Measurements from ENCODE around the gene MAPK10. TPM values are rescaled to one million over a fixed set of nuclear protein-coding genes. Genes with fewer than 3 reads are reported as not detected.

The MAPK10 gene
- total RNA-seq, 5 donors from 2014 or later (not counting 1 experiment from before 2014, with no cell fraction given), result 0.07 to 0.35 TPM; not detected in 3

DNA sequence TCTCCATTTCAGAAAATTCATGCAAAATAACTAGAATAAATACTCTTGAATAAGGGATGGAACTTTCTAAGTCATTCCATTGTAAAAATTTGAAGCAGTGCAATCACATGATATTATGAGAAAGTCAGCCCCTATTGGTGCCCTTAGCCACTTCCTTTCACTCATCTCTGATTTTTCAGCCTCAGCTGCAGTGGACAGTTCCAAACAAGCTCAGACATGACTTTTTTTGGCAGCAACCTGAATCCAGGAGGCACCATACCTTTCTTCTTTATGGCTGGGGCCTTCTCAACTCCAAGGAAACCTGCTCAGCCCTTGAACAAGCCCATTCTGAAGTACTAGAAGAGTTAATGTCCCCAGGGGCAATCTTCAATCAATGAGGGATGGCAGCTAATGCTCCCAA, 40.5 kb downstream of the MAPK10 start:
- no peak for ATAC-seq (replicated peaks in 1 of 4)
- no peaks in the 10 kb centered on the region for H3K4me1 ChIP-seq (ENCODE audit: control insufficient read depth in 1 of 2, extremely low read depth in 1 of 2, insufficient read depth in 2 of 2, low read length in 2 of 2)
- POLR2A ChIA-PET, result no interaction called here

DNA sequence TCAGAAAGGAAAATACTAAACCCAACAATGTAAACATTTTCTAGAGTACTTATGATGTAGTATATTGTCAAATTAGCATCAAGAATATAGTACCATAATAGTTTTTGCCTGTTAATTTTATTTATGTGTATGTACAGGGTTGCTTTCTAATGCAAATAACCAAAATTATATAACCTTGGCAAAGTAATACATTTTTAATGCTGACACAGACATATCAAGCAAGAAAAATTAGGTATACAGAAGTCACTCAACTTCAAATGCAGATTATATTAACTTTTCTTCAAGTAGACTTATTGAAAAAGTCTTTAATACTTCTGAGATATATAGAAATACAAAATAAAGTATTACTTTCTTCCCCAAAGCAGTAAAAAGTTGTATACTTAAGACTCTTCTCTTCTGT, 44.3 kb downstream of the MAPK10 start:
- ChIA-PET CTCF (no interaction called here), POLR2A (no interaction called here)
- H3K9me3 Mint-ChIP-seq, result no peaks in the 10 kb centered on the region
- no peaks in the 10 kb centered on the region for H3K4me1 Mint-ChIP-seq
- no peak overlapping the region for H3K27ac Mint-ChIP-seq
- ATAC-seq (replicated peaks in 1 of 4) (no peak), DNase-seq (no peak)
- Histone ChIP-seq H3K4me3 (ENCODE audit: control insufficient read depth in 1 of 2, extremely low read depth in 1 of 2, low read length in 1 of 2) (no peak overlapping the region), H3K9me3 (no peaks in the 10 kb centered on the region), H3K4me1 (ENCODE audit: control insufficient read depth in 1 of 2, extremely low read depth in 1 of 2, insufficient read depth in 2 of 2, low read length in 2 of 2) (no peaks in the 10 kb centered on the region), H3K27me3 (replicated peaks in 1 of 2; ENCODE audit: control insufficient read depth in 2 of 2, extremely low read depth in 1 of 2, insufficient read depth in 2 of 2, low read length in 1 of 2) (no peaks in the 10 kb centered on the region), H3K27ac (ENCODE audit: low read length) (no peak overlapping the region), H3K36me3 (ENCODE audit: control insufficient read depth in 2 of 2, extremely low read depth in 1 of 2, insufficient read depth in 1 of 2, low read length in 1 of 2) (no peaks in the 10 kb centered on the region)
- H3K27me3 Mint-ChIP-seq, result no peaks in the 10 kb centered on the region
- H3K36me3 Mint-ChIP-seq, result no peaks in the 10 kb centered on the region
- no peak overlapping the region for H3K4me3 Mint-ChIP-seq

More for the DNA sequence above, 40.5 kb downstream of the MAPK10 start:
- Histone ChIP-seq H3K9me3 (no peaks in the 10 kb centered on the region), H3K36me3 (ENCODE audit: control insufficient read depth in 2 of 2, extremely low read depth in 1 of 2, insufficient read depth in 1 of 2, low read length in 1 of 2) (no peaks in the 10 kb centered on the region), H3K27ac (ENCODE audit: low read length) (no peak overlapping the region), H3K4me3 (ENCODE audit: control insufficient read depth in 1 of 2, extremely low read depth in 1 of 2, low read length in 1 of 2) (no peak overlapping the region), H3K27me3 (replicated peaks in 1 of 2; ENCODE audit: control insufficient read depth in 2 of 2, extremely low read depth in 1 of 2, insufficient read depth in 2 of 2, low read length in 1 of 2) (no peaks in the 10 kb centered on the region)
- DNase-seq, result no peak
- no peaks in the 10 kb centered on the region for H3K27me3 Mint-ChIP-seq
- H3K36me3 Mint-ChIP-seq, result no peaks in the 10 kb centered on the region
- no peaks in the 10 kb centered on the region for H3K9me3 Mint-ChIP-seq
- CTCF ChIA-PET, result no interaction called here
- H3K4me3 Mint-ChIP-seq, result no peak overlapping the region
- H3K27ac Mint-ChIP-seq, result no peak overlapping the region
- H3K4me1 Mint-ChIP-seq, result no peaks in the 10 kb centered on the region

DNA sequence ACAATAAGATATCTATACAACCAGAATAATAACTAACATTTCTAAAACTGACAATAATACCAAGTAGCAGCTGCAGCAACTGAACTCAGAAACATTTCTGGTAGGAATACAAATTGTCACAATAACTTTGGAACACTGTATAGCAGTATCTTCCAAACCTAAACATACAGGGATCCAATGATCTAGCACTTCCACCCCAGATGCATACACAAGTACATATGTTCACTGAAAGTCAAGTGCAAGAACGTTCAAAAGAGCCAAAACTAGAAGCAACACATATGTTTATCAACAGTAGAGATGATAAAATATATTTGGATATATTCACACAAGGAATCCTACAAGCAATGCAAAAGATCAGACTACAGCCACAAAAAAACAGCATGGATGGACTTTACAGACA, 46.2 kb downstream of the MAPK10 start:
- no peak overlapping the region for H3K27ac ChIP-seq (ENCODE audit: low read length)
- H3K9me3 Mint-ChIP-seq, result no peaks in the 10 kb centered on the region
- no peaks in the 10 kb centered on the region for H3K9me3 ChIP-seq
- CTCF ChIA-PET, result no interaction called here
- H3K4me3 Mint-ChIP-seq, result no peak overlapping the region
- no peak overlapping the region for H3K4me3 ChIP-seq (ENCODE audit: control insufficient read depth in 1 of 2, extremely low read depth in 1 of 2, low read length in 1 of 2)
- DNase-seq (no peak), ATAC-seq (replicated peaks in 1 of 4) (no peak)
- H3K4me1 Mint-ChIP-seq, result no peaks in the 10 kb centered on the region
- no CpG with 5 or more reads among the region's 1 CpG for WGBS (ENCODE audit: insufficient coverage)
- no peaks in the 10 kb centered on the region for H3K27me3 ChIP-seq (replicated peaks in 1 of 2; ENCODE audit: control insufficient read depth in 2 of 2, extremely low read depth in 1 of 2, insufficient read depth in 2 of 2, low read length in 1 of 2)
- H3K36me3 ChIP-seq (ENCODE audit: control insufficient read depth in 2 of 2, extremely low read depth in 1 of 2, insufficient read depth in 1 of 2, low read length in 1 of 2), result no peaks in the 10 kb centered on the region
- H3K27ac Mint-ChIP-seq, result no peak overlapping the region
- POLR2A ChIA-PET, result no interaction called here
- H3K27me3 Mint-ChIP-seq, result no peaks in the 10 kb centered on the region
- H3K4me1 ChIP-seq (ENCODE audit: control insufficient read depth in 1 of 2, extremely low read depth in 1 of 2, insufficient read depth in 2 of 2, low read length in 2 of 2), result no peaks in the 10 kb centered on the region
- H3K36me3 Mint-ChIP-seq, result no peaks in the 10 kb centered on the region

DNA sequence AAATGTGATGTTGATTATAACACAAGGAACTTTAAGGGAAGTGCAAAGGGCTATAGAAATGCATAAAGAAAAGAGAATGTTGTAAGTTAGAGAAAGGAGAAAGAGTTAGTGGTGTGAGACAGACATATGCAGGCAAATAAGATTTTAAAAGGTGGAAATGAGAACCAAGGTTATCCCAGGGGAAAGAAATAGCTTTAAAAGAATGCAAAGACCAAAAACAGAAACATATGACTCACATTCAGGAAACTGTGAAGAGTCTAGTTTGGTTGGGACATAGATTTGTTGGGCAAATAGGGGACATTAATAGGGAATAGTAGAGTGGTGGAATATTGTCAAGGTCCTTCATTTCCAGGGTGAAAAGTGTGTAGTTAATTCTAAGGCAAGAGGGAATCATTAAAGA, 52.4 kb downstream of the MAPK10 start:
- Histone ChIP-seq H3K4me1 (ENCODE audit: control insufficient read depth in 1 of 2, extremely low read depth in 1 of 2, insufficient read depth in 2 of 2, low read length in 2 of 2) (no peaks in the 10 kb centered on the region), H3K4me3 (ENCODE audit: control insufficient read depth in 1 of 2, extremely low read depth in 1 of 2, low read length in 1 of 2) (no peak overlapping the region), H3K36me3 (ENCODE audit: control insufficient read depth in 2 of 2, extremely low read depth in 1 of 2, insufficient read depth in 1 of 2, low read length in 1 of 2) (no peaks in the 10 kb centered on the region), H3K27me3 (replicated peaks in 1 of 2; ENCODE audit: control insufficient read depth in 2 of 2, extremely low read depth in 1 of 2, insufficient read depth in 2 of 2, low read length in 1 of 2) (no peaks in the 10 kb centered on the region), H3K27ac (ENCODE audit: low read length) (no peak overlapping the region), H3K9me3 (no peaks in the 10 kb centered on the region)
- Mint-ChIP-seq H3K9me3 (no peaks in the 10 kb centered on the region), H3K36me3 (no peaks in the 10 kb centered on the region), H3K27me3 (peaks cover 0 to 3% of the 10 kb centered on the region in 2 donors), H3K4me3 (no peak overlapping the region), H3K27ac (no peak overlapping the region), H3K4me1 (no peaks in the 10 kb centered on the region)
- DNase-seq (no peak), ATAC-seq (replicated peaks in 1 of 4) (no peak)
- ChIA-PET POLR2A (no interaction called here), CTCF (no interaction called here)

DNA sequence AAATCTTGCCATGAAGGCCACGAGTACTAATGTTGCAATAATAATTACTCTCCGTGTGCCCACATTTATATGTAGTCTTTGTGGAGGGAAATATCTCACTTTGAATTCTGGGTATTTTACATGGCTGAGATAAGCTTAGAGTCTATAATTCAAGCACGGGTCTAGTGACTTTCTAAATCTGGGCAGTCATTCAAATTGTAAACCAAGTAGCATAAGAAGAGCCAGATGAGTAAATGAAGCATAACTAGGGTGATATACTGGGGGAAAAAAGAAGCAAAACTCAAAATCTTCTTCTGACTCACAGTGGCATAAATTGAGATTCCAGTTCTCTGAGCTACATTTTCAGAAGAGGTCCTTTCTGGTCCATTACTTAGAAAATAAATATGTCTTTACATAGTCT, 53.0 kb downstream of the MAPK10 start:
- H3K27ac Mint-ChIP-seq, result no peak overlapping the region
- no peaks in the 10 kb centered on the region for H3K4me1 ChIP-seq (ENCODE audit: control insufficient read depth in 1 of 2, extremely low read depth in 1 of 2, insufficient read depth in 2 of 2, low read length in 2 of 2)
- no peak overlapping the region for H3K27ac ChIP-seq (ENCODE audit: low read length)
- POLR2A ChIA-PET, result no interaction called here
- DNase-seq (no peak), ATAC-seq (replicated peaks in 1 of 4) (no peak)
- H3K4me3 Mint-ChIP-seq, result no peak overlapping the region
- CTCF ChIA-PET, result no interaction called here
- no peaks in the 10 kb centered on the region for H3K4me1 Mint-ChIP-seq
- H3K9me3 ChIP-seq, result no peaks in the 10 kb centered on the region
- 79% methylated on average over 2 of the region's 3 CpGs for WGBS (ENCODE audit: insufficient coverage)
- no peaks in the 10 kb centered on the region for H3K27me3 ChIP-seq (replicated peaks in 1 of 2; ENCODE audit: control insufficient read depth in 2 of 2, extremely low read depth in 1 of 2, insufficient read depth in 2 of 2, low read length in 1 of 2)
- H3K36me3 ChIP-seq (ENCODE audit: control insufficient read depth in 2 of 2, extremely low read depth in 1 of 2, insufficient read depth in 1 of 2, low read length in 1 of 2), result no peaks in the 10 kb centered on the region
- H3K4me3 ChIP-seq (ENCODE audit: control insufficient read depth in 1 of 2, extremely low read depth in 1 of 2, low read length in 1 of 2), result no peak overlapping the region
- H3K36me3 Mint-ChIP-seq, result no peaks in the 10 kb centered on the region
- H3K27me3 Mint-ChIP-seq, result peaks cover 0 to 3% of the 10 kb centered on the region in 2 donors
- no peaks in the 10 kb centered on the region for H3K9me3 Mint-ChIP-seq

DNA sequence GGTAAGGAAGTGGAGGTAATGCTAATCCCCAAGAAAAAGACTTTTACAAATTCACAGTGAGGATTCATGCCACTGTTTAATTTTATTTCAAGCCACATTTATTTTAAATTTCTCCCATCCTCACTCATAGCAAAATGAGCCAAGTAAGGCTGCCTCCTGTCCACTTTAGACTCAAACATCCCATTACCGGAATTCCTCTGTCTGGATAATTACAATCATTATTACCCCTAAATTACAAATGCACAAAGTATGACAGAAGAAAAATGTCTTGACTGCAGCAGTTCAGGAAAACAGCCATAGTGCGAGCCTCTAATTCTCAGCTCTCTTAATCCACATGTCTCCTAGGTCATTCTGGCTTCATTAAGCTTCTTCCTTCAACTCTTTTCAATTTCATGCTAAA, 57.0 kb downstream of the MAPK10 start:
- ChIA-PET CTCF (no interaction called here), POLR2A (no interaction called here)
- Histone ChIP-seq H3K27ac (ENCODE audit: low read length) (no peak overlapping the region), H3K36me3 (ENCODE audit: control insufficient read depth in 2 of 2, extremely low read depth in 1 of 2, insufficient read depth in 1 of 2, low read length in 1 of 2) (no peaks in the 10 kb centered on the region), H3K9me3 (no peaks in the 10 kb centered on the region), H3K4me3 (ENCODE audit: control insufficient read depth in 1 of 2, extremely low read depth in 1 of 2, low read length in 1 of 2) (no peak overlapping the region), H3K4me1 (ENCODE audit: control insufficient read depth in 1 of 2, extremely low read depth in 1 of 2, insufficient read depth in 2 of 2, low read length in 2 of 2) (no peaks in the 10 kb centered on the region), H3K27me3 (replicated peaks in 1 of 2; ENCODE audit: control insufficient read depth in 2 of 2, extremely low read depth in 1 of 2, insufficient read depth in 2 of 2, low read length in 1 of 2) (no peaks in the 10 kb centered on the region)
- ATAC-seq (replicated peaks in 1 of 4), result no peak
- WGBS (ENCODE audit: insufficient coverage), result 76% methylated on average over 2 of the region's 2 CpGs
- H3K9me3 Mint-ChIP-seq, result no peaks in the 10 kb centered on the region
- peaks cover 0 to 3% of the 10 kb centered on the region in 2 donors for H3K27me3 Mint-ChIP-seq
- H3K27ac Mint-ChIP-seq, result no peak overlapping the region
- H3K4me3 Mint-ChIP-seq, result no peak overlapping the region
- no peaks in the 10 kb centered on the region for H3K4me1 Mint-ChIP-seq
- H3K36me3 Mint-ChIP-seq, result no peaks in the 10 kb centered on the region
- no peak for DNase-seq

DNA sequence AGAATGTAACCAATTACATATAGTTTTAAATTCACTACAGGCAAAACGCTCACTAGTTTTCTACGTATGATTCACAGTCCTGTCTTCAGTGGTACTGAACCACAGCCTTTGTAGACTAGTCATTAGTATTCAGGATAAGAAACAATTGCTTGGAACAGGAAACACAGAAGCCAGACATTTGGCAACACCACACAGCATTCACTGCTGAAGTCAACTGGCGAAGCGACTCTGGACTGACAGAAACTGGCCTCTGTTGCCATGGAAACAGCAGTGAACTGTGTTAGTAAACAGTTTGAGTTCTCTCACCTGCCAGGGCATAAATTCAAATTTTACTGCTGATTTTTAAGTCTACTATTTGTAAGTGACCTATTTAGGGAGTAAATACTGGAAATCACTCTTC, 57.6 kb downstream of the MAPK10 start:
- Histone ChIP-seq H3K4me3 (ENCODE audit: control insufficient read depth in 1 of 2, extremely low read depth in 1 of 2, low read length in 1 of 2) (no peak overlapping the region), H3K27ac (ENCODE audit: low read length) (no peak overlapping the region), H3K4me1 (ENCODE audit: control insufficient read depth in 1 of 2, extremely low read depth in 1 of 2, insufficient read depth in 2 of 2, low read length in 2 of 2) (no peaks in the 10 kb centered on the region), H3K36me3 (ENCODE audit: control insufficient read depth in 2 of 2, extremely low read depth in 1 of 2, insufficient read depth in 1 of 2, low read length in 1 of 2) (no peaks in the 10 kb centered on the region), H3K9me3 (no peaks in the 10 kb centered on the region), H3K27me3 (replicated peaks in 1 of 2; ENCODE audit: control insufficient read depth in 2 of 2, extremely low read depth in 1 of 2, insufficient read depth in 2 of 2, low read length in 1 of 2) (no peaks in the 10 kb centered on the region)
- ATAC-seq (replicated peaks in 1 of 4), result no peak
- Mint-ChIP-seq H3K9me3 (no peaks in the 10 kb centered on the region), H3K36me3 (no peaks in the 10 kb centered on the region), H3K27me3 (peaks cover 0 to 3% of the 10 kb centered on the region in 2 donors), H3K4me1 (no peaks in the 10 kb centered on the region), H3K4me3 (no peak overlapping the region), H3K27ac (no peak overlapping the region)
- ChIA-PET POLR2A (no interaction called here), CTCF (no interaction called here)
- no CpG with 5 or more reads among the region's 4 CpGs for WGBS (ENCODE audit: insufficient coverage)
- no peak for DNase-seq
